GM12878 (cell line): ENCODE results near the gene HTT-AS. TPM values are rescaled to one million over a fixed set of nuclear protein-coding genes. Genes with fewer than 3 reads are reported as not detected.

ENCODE experiments used
- ATAC-seq: fragments of 200-7000 bp; cut with Tn5 transposase; 3 replicates; pipeline ENCODE4 v1.9.1; 2020; ENCODE audit warnings: mild to moderate bottlenecking, moderate library complexity
- BruUV-seq: library from RNA; stranded (reverse); fragments of 400-500 nt; replicated peaks from 2 replicates; lab custom pipeline; 2021; lab: Mats Ljungman, UMichigan
- CTCF ChIA-PET: fragments of 300-600 bp; sonication (Branson Sonifier 250); formaldehyde crosslinking; extraction: SDS; loops from one replicate; lab custom pipeline; 2021; ENCODE audit warnings: inconsistent platforms; lab: Yijun Ruan, JAX
- POLR2A ChIA-PET: fragments of 350-600 bp; formaldehyde crosslinking; extraction: SDS; loops from one replicate; lab custom pipeline; 2021; ENCODE audit warnings: inconsistent platforms; lab: Charles Lee
- RAD21 ChIA-PET: fragments of 300-600 bp; sonication (Branson Sonifier 250); formaldehyde crosslinking; loops from one replicate; lab custom pipeline; 2023; ENCODE audit warnings: antibody characterized with exemption; ENCODE audit not compliant: unreplicated experiment; lab: Charles Lee
- SMC1A ChIA-PET: fragments of 300-600 bp; sonication (Branson Sonifier 250); formaldehyde crosslinking; loops from one replicate; lab custom pipeline; 2023; ENCODE audit not compliant: unreplicated experiment, uncharacterized antibody; lab: Charles Lee
- DNase-seq: peaks from one replicate; pipeline ENCODE4 v3.0.0-alpha.2; 2011; ENCODE audit warnings: low read depth, low spot score
- FAIRE-seq: peaks from 3 replicates; lab custom pipeline; 2011; peaks lifted over from hg19 to GRCh38; lab: Jason Lieb, UNC
- H2AFZ ChIP-seq: 2 replicates; pipeline ENCODE4 v1.6.0; 2011; ENCODE audit warnings: low read depth, low read length, control low read depth; ENCODE audit not compliant: control insufficient read depth
- H3K27ac ChIP-seq: 2 replicates; pipeline ENCODE4 v1.5.1; 2011; ENCODE audit warnings: control low read depth; ENCODE audit not compliant: control insufficient read depth, insufficient read depth
- H3K27me3 ChIP-seq, 2 experiments: replicated peaks in 1 of 2; 2 replicates each; pipeline versions ENCODE4 v1.6.0 to v1.6.1; 2011; ENCODE audit warnings: low read length in 1 of 2; ENCODE audit not compliant: control insufficient read depth in 2 of 2, insufficient read depth in 2 of 2
- H3K36me3 ChIP-seq, 2 experiments: 2 replicates each; pipeline ENCODE4 v1.5.1; 2011; ENCODE audit warnings: low read length in 1 of 2; ENCODE audit not compliant: control insufficient read depth in 2 of 2, insufficient read depth in 2 of 2
- H3K4me1 ChIP-seq: 2 replicates; pipeline ENCODE4 v1.6.1; 2011; ENCODE audit warnings: mild to moderate bottlenecking, low read length, moderate library complexity, mixed read lengths; ENCODE audit not compliant: control insufficient read depth, insufficient read depth
- H3K4me2 ChIP-seq: 2 replicates; pipeline ENCODE4 v1.6.0; 2011; ENCODE audit warnings: control low read depth; ENCODE audit not compliant: control insufficient read depth, insufficient read depth
- H3K4me3 ChIP-seq: fragments of 200-600 bp; sonication (generic); 2 replicates; pipeline ENCODE4 v1.5.1; 2016
- H3K79me2 ChIP-seq: 2 replicates; pipeline ENCODE4 v1.6.0; 2011; ENCODE audit warnings: low read length; ENCODE audit not compliant: control insufficient read depth, insufficient read depth
- H3K9ac ChIP-seq: 2 replicates; pipeline ENCODE4 v1.8.0; 2011; ENCODE audit warnings: low read length, control low read depth, mixed read lengths; ENCODE audit not compliant: control insufficient read depth, insufficient read depth
- H3K9me3 ChIP-seq: replicated peaks from 3 replicates; pipeline ENCODE4 v1.5.1; 2011; ENCODE audit warnings: mild to moderate bottlenecking, low read length; ENCODE audit not compliant: control insufficient read depth, insufficient read depth
- H4K20me1 ChIP-seq: 2 replicates; pipeline ENCODE4 v1.6.0; 2011; ENCODE audit not compliant: control insufficient read depth, insufficient read depth
- EGR1 ChIP-seq, 2 experiments: IDR thresholded peaks; 1 replicate in 1 of 2; 2 replicates in 1 of 2; pipeline ENCODE4 v1.6.1; 2011 to 2012; ENCODE audit warnings: low read depth in 2 of 2, low read length in 2 of 2, borderline replicate concordance in 1 of 2, mild to moderate bottlenecking in 1 of 2, moderate library complexity in 1 of 2
- EP300 ChIP-seq, 2 experiments: fragments of 150-350 bp in 1 of 2; IDR thresholded peaks; 2 replicates each; pipeline ENCODE4 v1.6.1; 2011 to 2012; ENCODE audit warnings: low read depth in 2 of 2, low read length in 2 of 2, borderline replicate concordance in 1 of 2, improper control_type of control experiment in 1 of 2, inconsistent platforms in 1 of 2; ENCODE audit not compliant: control insufficient read depth in 1 of 2
- NFYA ChIP-seq: IDR thresholded peaks from 2 replicates; pipeline ENCODE4 v1.6.1; 2011; ENCODE audit warnings: low read depth, mild to moderate bottlenecking, low read length, improper control_type of control experiment, borderline replicate concordance
- RBBP5 ChIP-seq: fragments of 200-600 bp; sonication (generic); conservative IDR thresholded peaks from 2 replicates; pipeline ENCODE4 v1.6.1; 2016
- RELB ChIP-seq: fragments of 450-650 bp; IDR thresholded peaks from 2 replicates; pipeline ENCODE4 v1.6.1; 2017; ENCODE audit warnings: low read depth, mild to moderate bottlenecking, moderate library complexity
- STAT1 ChIP-seq: fragments of 450-650 bp; conservative IDR thresholded peaks from 2 replicates; pipeline ENCODE4 v1.6.1; 2014; ENCODE audit warnings: antibody characterized with exemption, mild to moderate bottlenecking
- TBL1XR1 ChIP-seq: IDR thresholded peaks from 2 replicates; pipeline ENCODE4 v1.6.1; 2012; ENCODE audit warnings: low read depth, low read length, improper control_type of control experiment
- TCF7 ChIP-seq: IDR thresholded peaks from 2 replicates; pipeline ENCODE4 v1.6.1; 2014; ENCODE audit warnings: antibody characterized with exemption, borderline replicate concordance
- WRNIP1 ChIP-seq: IDR thresholded peaks from 2 replicates; pipeline ENCODE4 v1.6.1; 2011; ENCODE audit warnings: low read depth, low read length, improper control_type of control experiment, borderline replicate concordance
- YY1 ChIP-seq: IDR thresholded peaks from 2 replicates; pipeline ENCODE4 v1.6.1; 2011; ENCODE audit warnings: low read depth, mild to moderate bottlenecking, low read length
- ZNF622 ChIP-seq: fragments of 450-650 bp; IDR thresholded peaks from 2 replicates; pipeline ENCODE4 v1.6.1; 2017; ENCODE audit warnings: mild to moderate bottlenecking, inconsistent platforms
- ZZZ3 ChIP-seq: IDR thresholded peaks from 2 replicates; pipeline ENCODE4 v1.6.1; 2011; ENCODE audit warnings: low read depth; ENCODE audit not compliant: control insufficient read depth, insufficient read length
- WGBS: methylation state at CpG from one replicate; pipeline ENCODE4 v1.1.6; 2016; ENCODE audit warnings: low lambda C conversion rate; ENCODE audit not compliant: insufficient replicate concordance, insufficient coverage; ENCODE audit errors: missing lambda C conversion rate; 5-methylcytosine and 5-hydroxymethylcytosine counted together
- in situ Hi-C: fragments of 300-500 bp; cut with MboI; formaldehyde crosslinking; loops from 9 replicates; pipeline ENCODE4 v1.14.3; 2018; ENCODE audit warnings: mixed read lengths
- intact Hi-C: fragments of 100-400 bp; cut with micrococcal nuclease; formaldehyde crosslinking; loops from one replicate; pipeline ENCODE4 v1.14.2; 2022; ENCODE audit not compliant: unreplicated experiment
- polyA plus RNA-seq, 11 experiments: library from polyadenylated mRNA; depleted of rRNA in 4 of 11; unstranded in 6 of 11; stranded (reverse) in 5 of 11; fragments of >200 nt; fragmentation: Nextera tagmentation in 4 of 11; fragmentation: Illumina TruSeq in 1 of 11; extraction: Ambion mirVana in 4 of 11; extraction: Trizol in 1 of 11; gene quantifications; 1 replicate in 1 of 11; 2 replicates in 10 of 11; pipeline versions ENCODE4 v1.2.1 to v1.2.3, GENCODE V29; 2011 to 2016; ENCODE audit warnings: inconsistent platforms in 2 of 11, missing spikeins in 2 of 11, low read depth in 1 of 11
- total RNA-seq, 4 experiments: library from RNA; depleted of rRNA in 3 of 4; stranded (reverse); fragments of >200 nt in 3 of 4; fragmentation: Illumina TruSeq in 1 of 4; extraction: Trizol in 1 of 4; gene quantifications; 2 replicates each; pipeline versions ENCODE4 v1.2.1 to v1.2.3, GENCODE V29; 2013 to 2021
- TF ChIP-seq, protein P1 (sequence below): IDR thresholded peaks from 2 replicates; pipeline ENCODE4 v1.6.1; 2012; ENCODE audit warnings: low read length, inconsistent platforms
- TF ChIP-seq, protein P2 (sequence below): IDR thresholded peaks from 2 replicates; pipeline ENCODE4 v1.6.1; 2012; ENCODE audit warnings: low read depth, low read length, improper control_type of control experiment
- TF ChIP-seq, protein P3 (sequence below): fragments of 450-650 bp; IDR thresholded peaks from 2 replicates; pipeline ENCODE4 v1.6.1; 2017; ENCODE audit warnings: borderline replicate concordance
- TF ChIP-seq, protein P4 (sequence below): fragments of 450-650 bp; IDR thresholded peaks from 2 replicates; pipeline ENCODE4 v1.6.1; 2017; ENCODE audit warnings: antibody characterized with exemption, mild to moderate bottlenecking, moderate library complexity

HTT-AS gene
- total and polyA plus RNA-seq, 10 of the 15 experiments (the other 5 are each of a cell fraction or from before 2014, with no cell fraction given): not detected

DNA sequence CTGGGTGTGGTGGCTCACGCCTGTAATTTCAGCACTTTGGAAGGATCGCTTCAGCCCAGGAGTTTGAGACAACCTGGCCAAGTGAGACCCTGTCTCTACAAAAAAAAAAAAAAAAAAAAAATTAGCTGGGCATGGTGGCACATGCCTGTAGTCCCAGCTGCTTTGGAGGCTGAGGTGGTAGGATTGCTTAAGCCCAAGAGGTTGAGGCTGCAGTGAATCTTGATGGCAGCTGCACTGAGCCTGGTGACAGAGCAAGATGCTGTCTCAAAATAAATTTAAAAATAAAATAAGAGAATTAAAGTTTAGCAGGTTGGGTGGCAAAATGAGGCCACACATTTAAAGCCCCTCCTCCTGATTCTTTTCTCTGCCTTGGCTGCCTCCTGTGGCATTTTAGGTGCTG lies 47.3 kb upstream of the HTT-AS start:
- DNase-seq (no peak), ATAC-seq (no peak), FAIRE-seq (no peak)
- Histone ChIP-seq H3K27ac (no peak overlapping the region), H3K9me3 (no peaks in the 10 kb centered on the region), H3K4me2 (no peak overlapping the region), H3K9ac (no peak overlapping the region), H4K20me1 (no peaks in the 10 kb centered on the region), H3K36me3 (peaks cover 17 to 58% of the 10 kb centered on the region in 2 experiments), H3K27me3 (no peaks in the 10 kb centered on the region), H3K4me3 (no peak overlapping the region), H2AFZ (no peak overlapping the region), H3K79me2 (no peaks in the 10 kb centered on the region), H3K4me1 (no peaks in the 10 kb centered on the region)
- no TSS peak for BruUV-seq
- SMC1A ChIA-PET: interaction anchor here (1.6 to 2.2 kb wide), 2 partner anchors 10 to 14 kb away, joined by 8 to 14 read pairs; no protein-coding TSS in a partner anchor
- in situ Hi-C loops (no loop called here), intact Hi-C loops (no loop called here)
- POLR2A ChIA-PET: interaction anchor here (0.6 to 0.7 kb wide), 2 partner anchors 12 to 19 kb away, joined by 3 to 4 read pairs; no protein-coding TSS in a partner anchor
- CTCF ChIA-PET: no interaction called here
- WGBS: 93% methylated on average over 2 of the region's 2 CpGs
- RAD21 ChIA-PET: no interaction called here
- TF ChIP-seq ZZZ3: no peak
- TF ChIP-seq ZNF622: no peak
- TF ChIP-seq, protein P1, sequence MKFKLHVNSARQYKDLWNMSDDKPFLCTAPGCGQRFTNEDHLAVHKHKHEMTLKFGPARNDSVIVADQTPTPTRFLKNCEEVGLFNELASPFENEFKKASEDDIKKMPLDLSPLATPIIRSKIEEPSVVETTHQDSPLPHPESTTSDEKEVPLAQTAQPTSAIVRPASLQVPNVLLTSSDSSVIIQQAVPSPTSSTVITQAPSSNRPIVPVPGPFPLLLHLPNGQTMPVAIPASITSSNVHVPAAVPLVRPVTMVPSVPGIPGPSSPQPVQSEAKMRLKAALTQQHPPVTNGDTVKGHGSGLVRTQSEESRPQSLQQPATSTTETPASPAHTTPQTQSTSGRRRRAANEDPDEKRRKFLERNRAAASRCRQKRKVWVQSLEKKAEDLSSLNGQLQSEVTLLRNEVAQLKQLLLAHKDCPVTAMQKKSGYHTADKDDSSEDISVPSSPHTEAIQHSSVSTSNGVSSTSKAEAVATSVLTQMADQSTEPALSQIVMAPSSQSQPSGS: no peak
- no peak for TF ChIP-seq WRNIP1
- no peak for TF ChIP-seq RBBP5
- TF ChIP-seq, protein P2, sequence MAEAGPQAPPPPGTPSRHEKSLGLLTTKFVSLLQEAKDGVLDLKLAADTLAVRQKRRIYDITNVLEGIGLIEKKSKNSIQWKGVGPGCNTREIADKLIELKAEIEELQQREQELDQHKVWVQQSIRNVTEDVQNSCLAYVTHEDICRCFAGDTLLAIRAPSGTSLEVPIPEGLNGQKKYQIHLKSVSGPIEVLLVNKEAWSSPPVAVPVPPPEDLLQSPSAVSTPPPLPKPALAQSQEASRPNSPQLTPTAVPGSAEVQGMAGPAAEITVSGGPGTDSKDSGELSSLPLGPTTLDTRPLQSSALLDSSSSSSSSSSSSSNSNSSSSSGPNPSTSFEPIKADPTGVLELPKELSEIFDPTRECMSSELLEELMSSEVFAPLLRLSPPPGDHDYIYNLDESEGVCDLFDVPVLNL: no peak
- no peak for TF ChIP-seq EP300 (IDR thresholded peaks at IDR 0.05; ENCODE audit: borderline replicate concordance in 1 of 2, control insufficient read depth in 1 of 2, low read depth in 2 of 2, low read length in 2 of 2)
- no peak for TF ChIP-seq TBL1XR1
- TF ChIP-seq, protein P3, sequence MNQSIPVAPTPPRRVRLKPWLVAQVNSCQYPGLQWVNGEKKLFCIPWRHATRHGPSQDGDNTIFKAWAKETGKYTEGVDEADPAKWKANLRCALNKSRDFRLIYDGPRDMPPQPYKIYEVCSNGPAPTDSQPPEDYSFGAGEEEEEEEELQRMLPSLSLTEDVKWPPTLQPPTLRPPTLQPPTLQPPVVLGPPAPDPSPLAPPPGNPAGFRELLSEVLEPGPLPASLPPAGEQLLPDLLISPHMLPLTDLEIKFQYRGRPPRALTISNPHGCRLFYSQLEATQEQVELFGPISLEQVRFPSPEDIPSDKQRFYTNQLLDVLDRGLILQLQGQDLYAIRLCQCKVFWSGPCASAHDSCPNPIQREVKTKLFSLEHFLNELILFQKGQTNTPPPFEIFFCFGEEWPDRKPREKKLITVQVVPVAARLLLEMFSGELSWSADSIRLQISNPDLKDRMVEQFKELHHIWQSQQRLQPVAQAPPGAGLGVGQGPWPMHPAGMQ: no peak
- TF ChIP-seq NFYA: no peak
- TF ChIP-seq EGR1 (IDR thresholded peaks at IDR 0.05; ENCODE audit: borderline replicate concordance in 1 of 2, low read depth in 2 of 2, low read length in 2 of 2): no peak
- TF ChIP-seq RELB: no peak
- TF ChIP-seq STAT1: no peak
- no peak for TF ChIP-seq YY1
- TF ChIP-seq TCF7: no peak
- TF ChIP-seq, protein P4, sequence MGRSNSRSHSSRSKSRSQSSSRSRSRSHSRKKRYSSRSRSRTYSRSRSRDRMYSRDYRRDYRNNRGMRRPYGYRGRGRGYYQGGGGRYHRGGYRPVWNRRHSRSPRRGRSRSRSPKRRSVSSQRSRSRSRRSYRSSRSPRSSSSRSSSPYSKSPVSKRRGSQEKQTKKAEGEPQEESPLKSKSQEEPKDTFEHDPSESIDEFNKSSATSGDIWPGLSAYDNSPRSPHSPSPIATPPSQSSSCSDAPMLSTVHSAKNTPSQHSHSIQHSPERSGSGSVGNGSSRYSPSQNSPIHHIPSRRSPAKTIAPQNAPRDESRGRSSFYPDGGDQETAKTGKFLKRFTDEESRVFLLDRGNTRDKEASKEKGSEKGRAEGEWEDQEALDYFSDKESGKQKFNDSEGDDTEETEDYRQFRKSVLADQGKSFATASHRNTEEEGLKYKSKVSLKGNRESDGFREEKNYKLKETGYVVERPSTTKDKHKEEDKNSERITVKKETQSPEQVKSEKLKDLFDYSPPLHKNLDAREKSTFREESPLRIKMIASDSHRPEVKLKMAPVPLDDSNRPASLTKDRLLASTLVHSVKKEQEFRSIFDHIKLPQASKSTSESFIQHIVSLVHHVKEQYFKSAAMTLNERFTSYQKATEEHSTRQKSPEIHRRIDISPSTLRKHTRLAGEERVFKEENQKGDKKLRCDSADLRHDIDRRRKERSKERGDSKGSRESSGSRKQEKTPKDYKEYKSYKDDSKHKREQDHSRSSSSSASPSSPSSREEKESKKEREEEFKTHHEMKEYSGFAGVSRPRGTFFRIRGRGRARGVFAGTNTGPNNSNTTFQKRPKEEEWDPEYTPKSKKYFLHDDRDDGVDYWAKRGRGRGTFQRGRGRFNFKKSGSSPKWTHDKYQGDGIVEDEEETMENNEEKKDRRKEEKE: no peak
